HCT116 (cell line): Measurements from ENCODE around the gene KCNB1.

Experiments
- ELF1 ChIP-seq: IDR thresholded peaks from 2 replicates; pipeline ENCODE4 v1.6.1; 2012; ENCODE audit warnings: low read depth, borderline replicate concordance
- EZH2 ChIP-seq: fragments of 200-600 bp; sonication (generic); IDR thresholded peaks from 2 replicates; pipeline ENCODE4 v1.6.1; 2017; ENCODE audit warnings: antibody characterized with exemption, mixed run types
- EZH2phosphoT487 ChIP-seq: fragments of 200-600 bp; IDR thresholded peaks from 2 replicates; pipeline ENCODE4 v1.6.1; 2018; ENCODE audit warnings: antibody characterized with exemption, borderline replicate concordance
- POLR2A ChIP-seq: IDR thresholded peaks from 2 replicates; pipeline ENCODE4 v1.7.0; 2011; ENCODE audit warnings: borderline replicate concordance; ENCODE audit not compliant: insufficient read depth, insufficient read length; ENCODE audit errors: extremely low read depth
- SRF ChIP-seq: IDR thresholded peaks from 2 replicates; pipeline ENCODE4 v1.6.1; 2012; ENCODE audit warnings: low read depth
- TF ChIP-seq, protein P1 (sequence below), 3 experiments: fragments of 200-600 bp in 1 of 3; sonication (generic) in 1 of 3; IDR thresholded peaks in 2 of 3; conservative IDR thresholded peaks in 1 of 3; 2 replicates each; pipeline ENCODE4 v1.5.1; 2012 to 2017; ENCODE audit warnings: low read depth in 2 of 3, low read length in 2 of 3, antibody characterized with exemption in 1 of 3, borderline replicate concordance in 1 of 3, control low read depth in 1 of 3, mild to moderate bottlenecking in 1 of 3, mixed read lengths in 1 of 3, mixed run types in 1 of 3, moderate library complexity in 1 of 3; ENCODE audit not compliant: insufficient read depth in 1 of 3
- TF ChIP-seq, protein P2 (sequence below): IDR thresholded peaks from 2 replicates; pipeline ENCODE4 v1.6.1; 2012; ENCODE audit warnings: low read depth

DNA sequence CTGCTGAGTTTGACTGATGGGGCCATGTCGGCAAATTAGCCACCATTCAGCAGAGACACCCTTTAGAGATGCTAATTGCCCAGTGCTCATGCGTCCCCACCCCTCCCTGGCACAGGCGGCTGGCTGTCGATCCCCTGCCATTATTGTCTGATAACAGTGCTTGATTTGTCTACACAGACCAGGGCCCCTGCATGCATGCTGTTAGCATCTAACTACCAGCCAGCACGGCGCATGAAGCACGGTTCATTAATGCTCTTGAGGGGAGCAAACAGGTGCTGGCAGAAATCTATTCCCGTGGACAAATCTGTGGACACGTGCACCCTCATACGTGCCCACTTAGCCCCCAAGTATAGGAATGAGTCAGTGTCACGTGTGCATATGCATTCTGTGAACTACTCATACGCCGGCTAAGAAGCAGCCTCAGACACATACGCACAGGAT, 32.2 kb downstream of the KCNB1 start:
- TF ChIP-seq, protein P1, sequence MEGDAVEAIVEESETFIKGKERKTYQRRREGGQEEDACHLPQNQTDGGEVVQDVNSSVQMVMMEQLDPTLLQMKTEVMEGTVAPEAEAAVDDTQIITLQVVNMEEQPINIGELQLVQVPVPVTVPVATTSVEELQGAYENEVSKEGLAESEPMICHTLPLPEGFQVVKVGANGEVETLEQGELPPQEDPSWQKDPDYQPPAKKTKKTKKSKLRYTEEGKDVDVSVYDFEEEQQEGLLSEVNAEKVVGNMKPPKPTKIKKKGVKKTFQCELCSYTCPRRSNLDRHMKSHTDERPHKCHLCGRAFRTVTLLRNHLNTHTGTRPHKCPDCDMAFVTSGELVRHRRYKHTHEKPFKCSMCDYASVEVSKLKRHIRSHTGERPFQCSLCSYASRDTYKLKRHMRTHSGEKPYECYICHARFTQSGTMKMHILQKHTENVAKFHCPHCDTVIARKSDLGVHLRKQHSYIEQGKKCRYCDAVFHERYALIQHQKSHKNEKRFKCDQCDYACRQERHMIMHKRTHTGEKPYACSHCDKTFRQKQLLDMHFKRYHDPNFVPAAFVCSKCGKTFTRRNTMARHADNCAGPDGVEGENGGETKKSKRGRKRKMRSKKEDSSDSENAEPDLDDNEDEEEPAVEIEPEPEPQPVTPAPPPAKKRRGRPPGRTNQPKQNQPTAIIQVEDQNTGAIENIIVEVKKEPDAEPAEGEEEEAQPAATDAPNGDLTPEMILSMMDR (IDR thresholded peaks at IDR 0.05 in 2 of 3, conservative IDR thresholded peaks at IDR 0.05 in 1 of 3; ENCODE audit: borderline replicate concordance in 1 of 3, insufficient read depth in 1 of 3, low read depth in 2 of 3, low read length in 2 of 3) = no peak
- no peak for TF ChIP-seq POLR2A
- no peak for TF ChIP-seq ELF1
- TF ChIP-seq EZH2 = no peak
- TF ChIP-seq EZH2phosphoT487 = no peak
- TF ChIP-seq, protein P2, sequence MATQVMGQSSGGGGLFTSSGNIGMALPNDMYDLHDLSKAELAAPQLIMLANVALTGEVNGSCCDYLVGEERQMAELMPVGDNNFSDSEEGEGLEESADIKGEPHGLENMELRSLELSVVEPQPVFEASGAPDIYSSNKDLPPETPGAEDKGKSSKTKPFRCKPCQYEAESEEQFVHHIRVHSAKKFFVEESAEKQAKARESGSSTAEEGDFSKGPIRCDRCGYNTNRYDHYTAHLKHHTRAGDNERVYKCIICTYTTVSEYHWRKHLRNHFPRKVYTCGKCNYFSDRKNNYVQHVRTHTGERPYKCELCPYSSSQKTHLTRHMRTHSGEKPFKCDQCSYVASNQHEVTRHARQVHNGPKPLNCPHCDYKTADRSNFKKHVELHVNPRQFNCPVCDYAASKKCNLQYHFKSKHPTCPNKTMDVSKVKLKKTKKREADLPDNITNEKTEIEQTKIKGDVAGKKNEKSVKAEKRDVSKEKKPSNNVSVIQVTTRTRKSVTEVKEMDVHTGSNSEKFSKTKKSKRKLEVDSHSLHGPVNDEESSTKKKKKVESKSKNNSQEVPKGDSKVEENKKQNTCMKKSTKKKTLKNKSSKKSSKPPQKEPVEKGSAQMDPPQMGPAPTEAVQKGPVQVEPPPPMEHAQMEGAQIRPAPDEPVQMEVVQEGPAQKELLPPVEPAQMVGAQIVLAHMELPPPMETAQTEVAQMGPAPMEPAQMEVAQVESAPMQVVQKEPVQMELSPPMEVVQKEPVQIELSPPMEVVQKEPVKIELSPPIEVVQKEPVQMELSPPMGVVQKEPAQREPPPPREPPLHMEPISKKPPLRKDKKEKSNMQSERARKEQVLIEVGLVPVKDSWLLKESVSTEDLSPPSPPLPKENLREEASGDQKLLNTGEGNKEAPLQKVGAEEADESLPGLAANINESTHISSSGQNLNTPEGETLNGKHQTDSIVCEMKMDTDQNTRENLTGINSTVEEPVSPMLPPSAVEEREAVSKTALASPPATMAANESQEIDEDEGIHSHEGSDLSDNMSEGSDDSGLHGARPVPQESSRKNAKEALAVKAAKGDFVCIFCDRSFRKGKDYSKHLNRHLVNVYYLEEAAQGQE = no peak
- TF ChIP-seq SRF = no peak
